NB4 (cell line): Measurements from ENCODE around the gene MCC.

Source experiments
- CTCF ChIP-seq: IDR thresholded peaks from one replicate; pipeline ENCODE4 v1.5.1; 2012; ENCODE audit warnings: low read depth, low read length
- MAX ChIP-seq: IDR thresholded peaks from 2 replicates; pipeline ENCODE4 v1.6.1; 2011; ENCODE audit warnings: low read depth, low read length
- MYC ChIP-seq: IDR thresholded peaks from 2 replicates; pipeline ENCODE4 v1.6.1; 2011; ENCODE audit warnings: low read depth, low read length
- POLR2A ChIP-seq: IDR thresholded peaks from 2 replicates; pipeline ENCODE4 v1.6.1; 2011; ENCODE audit warnings: mild to moderate bottlenecking; ENCODE audit not compliant: insufficient read length; ENCODE audit errors: extremely low read depth

GRCh38 chr5:113518884-113519283 lies 30.6 kb upstream of the MCC start:
- TF ChIP-seq CTCF (no peak), MAX (no peak), POLR2A (no peak), MYC (no peak)
